HG02973 (cell line): ENCODE data around the gene DOCK2.

Source experiments
- ATAC-seq: cut with Tn5 transposase; IDR thresholded peaks from one replicate; pipeline ENCODE4 v1.9.1; 2021; ENCODE audit warnings: moderate library complexity; ENCODE audit not compliant: unreplicated experiment

Gene DOCK2

DNA sequence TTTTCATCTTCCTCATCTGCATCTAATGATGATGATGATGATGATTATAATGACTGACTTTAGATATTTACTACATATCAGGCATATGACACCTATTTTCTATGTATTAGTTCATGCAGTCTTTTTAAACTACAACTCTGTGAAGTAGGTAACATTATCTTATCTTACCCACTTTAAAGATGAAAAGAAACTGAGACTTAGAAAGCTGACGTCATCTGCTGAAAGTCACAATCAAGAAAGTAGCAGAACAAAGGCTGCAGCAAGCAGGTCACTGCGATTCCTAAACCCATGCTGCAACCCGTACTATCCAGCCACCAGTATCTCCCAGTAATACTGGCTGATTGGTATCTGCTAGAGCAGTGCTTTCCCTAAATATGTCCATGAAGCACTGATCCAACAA, 383.3 kb downstream of the DOCK2 start:
- no peak for ATAC-seq

DNA sequence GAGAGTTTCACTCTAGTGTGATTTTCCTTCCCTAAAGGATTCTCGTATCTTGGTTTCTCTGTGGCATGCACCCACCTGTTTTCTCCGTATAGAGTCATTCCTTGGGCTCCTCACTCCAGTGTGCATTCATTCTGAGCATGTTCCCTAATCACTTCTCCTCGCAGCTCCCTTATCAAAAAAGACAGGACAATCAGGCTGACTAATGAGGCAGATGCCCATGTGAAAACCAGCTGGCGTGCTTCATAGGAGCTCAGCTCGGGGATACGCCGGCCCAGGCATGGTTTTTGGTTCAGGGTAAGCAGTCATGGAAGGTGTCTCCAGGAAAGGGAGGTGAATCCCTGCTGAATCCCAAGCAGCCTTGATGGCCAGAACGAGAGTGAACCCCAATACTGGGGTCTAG, 384.4 kb downstream of the DOCK2 start:
- no peak for ATAC-seq

DNA sequence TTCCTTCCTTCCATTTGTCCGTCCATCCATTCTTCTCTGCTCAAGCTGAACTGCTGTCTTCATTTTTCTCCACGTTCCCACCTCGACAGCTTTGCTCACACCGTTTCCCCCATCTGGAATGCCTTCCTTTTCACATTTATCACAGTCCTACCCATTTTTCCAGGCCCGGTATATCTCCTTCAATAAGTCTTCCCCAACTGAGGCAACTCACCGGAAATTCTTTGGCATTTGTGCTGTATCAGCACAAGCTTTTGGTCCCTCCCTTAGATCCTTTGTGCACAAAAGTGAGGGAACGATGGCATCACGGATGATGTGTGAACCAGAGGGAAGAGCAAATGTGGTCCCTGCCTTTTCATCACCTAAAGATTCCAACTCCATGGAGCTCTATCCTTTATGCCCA, 388.8 kb downstream of the DOCK2 start:
- ATAC-seq, result no peak

DNA sequence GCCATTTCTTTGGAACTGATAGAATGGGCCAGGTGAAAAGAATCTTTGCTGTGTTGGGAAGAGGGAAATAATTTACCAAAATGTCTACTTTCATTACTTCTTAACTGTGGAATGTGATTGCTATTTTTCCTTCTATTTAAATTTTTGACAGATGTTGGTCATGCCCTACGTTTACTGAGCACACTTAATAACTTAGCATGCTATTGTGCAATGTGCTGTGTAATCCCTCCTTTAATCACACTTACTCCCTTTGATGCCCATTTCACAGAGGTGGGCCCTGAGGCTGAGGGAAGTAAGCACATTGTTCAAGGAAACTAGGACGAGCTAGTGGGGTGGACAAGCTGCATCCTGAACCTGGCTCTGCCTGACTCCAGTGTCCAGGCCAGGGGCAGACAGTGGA, 391.0 kb downstream of the DOCK2 start:
- ATAC-seq, result no peak

DNA sequence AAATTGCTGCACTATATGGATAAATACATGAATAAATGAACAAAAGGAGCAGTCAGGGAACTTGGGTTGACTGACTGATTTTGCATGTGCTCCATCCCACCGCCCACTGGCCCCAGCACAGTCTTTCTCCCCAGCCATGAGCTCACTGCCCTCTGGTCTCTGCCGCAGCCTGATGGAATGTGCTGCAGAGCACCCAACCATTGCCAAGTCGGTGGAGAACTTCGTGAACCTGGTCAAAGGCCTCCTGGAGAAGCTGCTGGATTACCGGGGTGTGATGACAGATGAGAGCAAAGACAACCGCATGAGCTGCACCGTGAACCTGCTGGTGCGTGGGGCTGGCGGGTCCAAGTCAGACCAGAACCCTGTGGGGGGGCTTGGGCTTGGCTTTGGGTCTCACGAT, 397.2 kb downstream of the DOCK2 start:
- no peak for ATAC-seq

DNA sequence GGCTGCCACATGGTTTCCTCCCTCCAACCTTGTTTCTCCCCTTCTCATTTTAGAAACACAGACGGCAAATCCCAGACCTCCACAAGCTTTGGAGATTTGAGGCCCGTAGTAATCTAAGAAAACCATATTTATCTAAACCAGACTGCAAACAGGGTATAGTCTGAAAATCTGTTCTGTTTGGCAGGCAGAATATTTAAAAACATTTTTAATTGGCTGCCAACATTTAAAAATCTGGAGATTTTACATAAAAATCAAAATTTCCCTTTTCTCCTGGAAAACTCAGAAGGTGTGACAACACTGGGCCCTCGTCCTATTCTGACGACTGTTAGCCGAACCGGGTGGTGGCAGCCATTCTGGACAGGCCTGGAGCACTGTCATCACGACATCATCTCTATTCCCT, 401.2 kb downstream of the DOCK2 start:
- no peak for ATAC-seq

DNA sequence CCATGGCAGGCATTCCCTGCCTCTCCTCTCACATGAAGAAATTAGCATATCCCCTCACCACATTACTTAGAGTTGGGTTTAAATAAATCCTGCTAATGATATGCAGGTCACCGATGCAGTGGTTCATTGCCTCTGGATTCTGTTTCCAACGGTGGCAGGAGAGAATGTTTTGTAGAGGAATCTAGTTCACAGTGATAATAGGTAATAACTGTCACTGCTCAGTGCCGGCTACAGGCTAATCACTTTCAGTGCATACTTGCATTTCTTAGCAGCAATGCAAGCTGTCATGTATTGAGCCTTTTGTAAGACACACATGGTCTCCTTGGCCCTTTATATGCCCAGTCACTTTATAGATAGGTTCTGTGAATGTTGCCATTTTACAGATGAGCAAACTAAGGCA, 402.8 kb downstream of the DOCK2 start:
- no peak for ATAC-seq

DNA sequence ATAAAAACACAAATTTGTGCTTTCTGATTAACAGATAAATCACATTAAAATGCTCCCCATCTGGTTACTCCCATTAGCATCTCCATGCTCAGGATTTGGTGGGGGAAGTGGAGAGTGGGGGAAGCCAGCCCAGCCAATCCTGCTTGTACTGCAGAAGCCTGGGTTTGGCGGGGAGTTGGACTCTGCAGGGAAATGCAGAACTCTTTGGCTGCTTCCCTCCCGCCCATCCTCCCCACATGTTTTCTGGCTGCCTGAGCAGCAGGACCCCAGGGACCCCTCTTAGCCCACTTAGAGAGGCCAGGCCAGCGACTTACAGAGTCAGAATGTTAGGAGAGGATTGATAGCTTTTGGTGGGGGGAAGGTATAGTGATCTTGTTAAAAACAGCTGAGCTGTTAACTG, 409.2 kb downstream of the DOCK2 start:
- no peak for ATAC-seq

DNA sequence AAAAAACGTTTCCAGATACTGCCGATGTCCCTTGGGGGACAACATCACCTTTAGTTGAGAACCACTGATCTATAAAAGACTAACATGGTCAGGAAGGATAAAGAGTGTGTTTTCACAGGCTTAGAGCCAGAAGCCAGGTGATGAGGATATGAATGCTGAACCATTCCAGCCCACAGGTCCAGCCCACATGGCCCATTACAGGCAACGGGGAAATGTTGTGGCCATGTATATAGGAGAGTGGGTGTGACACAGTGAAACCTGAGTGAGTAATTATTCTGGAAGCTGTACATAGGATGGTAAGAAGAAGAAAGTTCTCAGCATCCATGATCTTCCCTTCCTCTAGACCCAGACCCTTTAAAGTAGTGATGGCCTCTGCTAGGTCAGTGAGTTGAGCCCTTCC, 412.6 kb downstream of the DOCK2 start:
- ATAC-seq, result no peak

DNA sequence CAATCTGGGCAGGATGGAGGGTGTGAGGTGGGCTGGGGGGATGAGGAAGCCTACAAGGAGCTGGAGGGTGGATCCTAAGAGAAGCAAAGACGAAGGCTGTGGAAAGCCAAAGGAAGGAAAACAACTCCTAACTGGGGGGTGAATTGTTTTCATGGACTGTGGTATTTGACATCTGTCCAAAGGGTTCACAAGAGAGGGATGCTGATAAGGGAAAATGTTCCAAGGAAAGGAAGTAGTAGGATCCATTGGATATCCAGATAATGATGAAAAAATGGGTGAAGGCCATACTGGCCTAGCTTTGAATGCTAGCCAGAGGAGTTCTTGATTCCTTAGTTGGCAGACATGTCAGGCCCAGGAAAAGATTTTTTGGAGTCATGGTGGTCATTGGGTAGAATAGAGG, 416.8 kb downstream of the DOCK2 start:
- ATAC-seq, result no peak

DNA sequence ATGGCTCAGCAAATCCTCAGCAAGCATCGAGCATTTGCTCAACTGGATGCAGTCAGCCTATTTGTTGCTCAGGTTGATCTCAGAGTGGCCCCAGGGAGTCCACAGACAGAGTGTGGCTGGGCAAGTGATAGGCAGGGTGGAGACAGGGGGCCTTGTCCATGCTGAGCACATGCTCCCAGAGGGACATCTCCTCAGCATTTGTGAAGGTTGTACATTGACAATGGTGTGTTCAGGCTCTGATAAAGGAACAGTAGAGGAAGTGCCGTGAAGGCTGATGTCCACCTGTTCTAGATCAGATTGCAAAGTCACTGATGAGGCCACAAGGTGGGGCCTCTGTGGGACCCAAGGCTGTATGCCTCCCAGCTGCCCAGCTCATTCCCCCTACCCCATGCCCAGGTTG, 418.5 kb downstream of the DOCK2 start:
- no peak for ATAC-seq

DNA sequence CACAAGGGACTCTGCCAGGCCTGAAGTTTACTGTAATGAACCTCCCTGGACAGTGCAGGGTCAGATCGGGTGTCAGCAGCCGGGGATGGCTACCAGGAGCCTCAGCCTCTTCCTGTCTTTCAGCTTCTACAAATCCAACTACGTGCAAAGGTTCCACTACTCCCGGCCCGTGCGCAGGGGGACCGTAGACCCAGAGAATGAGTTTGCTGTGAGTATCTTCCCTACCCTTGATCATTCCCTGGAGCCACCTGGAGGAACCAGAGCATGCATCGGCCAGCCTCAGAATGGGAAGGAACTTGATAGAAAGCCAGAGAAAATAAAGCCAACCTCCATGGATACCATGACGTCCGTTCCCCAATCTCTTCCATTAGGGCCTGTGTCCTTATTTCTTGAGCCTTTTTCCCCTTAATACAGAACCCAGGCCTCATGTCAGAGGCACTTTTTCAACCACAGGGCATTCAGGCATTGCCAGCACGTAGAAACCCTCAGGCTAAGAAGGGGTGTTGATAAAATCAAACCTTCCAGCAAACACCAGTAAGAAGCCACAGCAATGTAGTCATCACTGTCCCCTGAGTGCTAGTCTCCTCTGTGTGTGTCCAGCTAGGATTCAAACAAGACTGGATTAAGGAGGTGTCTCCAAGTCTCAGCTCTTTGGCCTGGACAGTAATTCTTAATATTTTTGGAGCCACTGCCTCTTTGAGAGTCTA, 419.6 kb downstream of the DOCK2 start:
- ATAC-seq, result no peak

DNA sequence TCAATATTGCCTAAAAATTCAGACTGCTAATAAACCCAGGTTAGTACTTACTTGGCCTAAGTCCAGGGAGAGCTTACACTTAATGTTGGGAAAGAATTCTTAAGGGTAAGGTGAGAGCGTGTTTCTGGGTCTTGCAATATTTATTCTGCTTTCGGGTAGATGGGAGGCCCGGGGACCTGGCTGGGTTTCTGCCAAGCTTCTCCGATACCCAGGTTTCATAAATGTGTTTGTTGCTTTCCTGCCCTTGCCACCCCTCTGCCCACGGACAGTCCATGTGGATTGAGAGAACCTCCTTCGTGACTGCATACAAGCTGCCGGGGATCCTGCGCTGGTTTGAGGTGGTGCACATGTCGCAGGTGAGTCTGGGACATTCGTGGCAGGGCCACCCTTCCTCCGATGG, 420.2 kb downstream of the DOCK2 start:
- ATAC-seq, result no peak

DNA sequence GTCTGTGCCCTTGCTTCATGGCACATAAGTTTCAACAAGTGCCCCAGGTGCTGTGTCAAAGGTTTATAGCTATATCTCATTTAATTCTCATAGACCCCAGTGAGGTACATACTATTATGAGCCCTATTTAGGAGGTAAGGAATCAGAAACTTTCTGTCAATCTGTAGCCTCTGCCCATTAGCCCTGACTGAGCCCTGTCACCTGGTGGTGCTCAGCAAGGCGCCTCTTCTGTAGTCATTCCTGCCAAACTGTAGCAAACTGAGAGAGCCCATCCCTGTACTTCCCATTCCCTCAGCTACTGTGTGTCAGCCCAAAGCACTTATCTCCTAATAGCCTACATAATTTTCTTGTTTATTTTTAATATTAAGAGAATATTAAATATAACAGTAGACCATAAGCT, 422.1 kb downstream of the DOCK2 start:
- no peak for ATAC-seq

DNA sequence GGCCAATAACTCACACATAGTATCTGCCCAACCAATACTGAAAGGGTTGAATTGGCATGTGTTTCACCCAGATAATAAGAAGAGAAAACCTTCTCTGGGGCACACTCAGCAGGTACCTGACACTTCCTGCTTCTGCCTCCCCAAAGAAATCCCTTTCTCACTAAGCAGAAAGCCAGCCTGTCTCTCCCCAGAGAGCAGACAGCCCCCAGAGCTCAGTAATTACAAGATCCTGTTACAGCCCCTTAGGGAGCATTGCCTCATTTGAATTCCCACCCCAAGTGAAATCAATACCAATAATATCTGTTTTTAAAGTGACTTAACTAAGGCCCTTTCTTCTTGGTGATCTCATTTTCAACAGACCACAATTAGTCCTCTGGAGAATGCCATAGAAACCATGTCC, 430.1 kb downstream of the DOCK2 start:
- ATAC-seq, result no peak

DNA sequence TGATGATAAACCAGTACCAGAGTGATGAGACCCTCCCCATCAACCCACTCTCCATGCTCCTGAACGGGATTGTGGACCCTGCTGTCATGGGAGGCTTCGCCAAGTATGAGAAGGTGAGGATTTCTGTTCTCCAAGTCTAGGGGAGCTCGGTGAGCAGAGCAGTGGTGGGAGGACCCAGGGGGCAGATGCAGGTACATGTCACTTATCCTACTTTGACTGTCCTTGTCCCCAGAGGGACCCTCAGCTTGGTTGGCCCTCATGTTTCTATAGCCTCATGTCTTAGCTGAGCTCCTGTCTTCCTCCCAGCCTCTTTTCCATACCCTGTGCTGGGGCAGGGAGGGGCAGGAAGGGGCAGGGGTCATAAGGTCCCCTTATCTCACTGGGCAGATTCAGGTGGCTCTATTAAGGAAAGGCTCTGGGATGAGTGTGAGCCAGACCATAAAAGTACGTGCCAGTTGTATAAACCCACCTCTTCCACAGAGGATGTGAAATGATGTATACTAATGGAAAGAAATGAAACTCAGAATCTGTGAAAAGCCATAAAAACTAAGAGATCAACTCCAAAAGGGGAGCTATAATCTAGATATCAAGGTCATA, 430.6 kb downstream of the DOCK2 start:
- ATAC-seq, result no peak

DNA sequence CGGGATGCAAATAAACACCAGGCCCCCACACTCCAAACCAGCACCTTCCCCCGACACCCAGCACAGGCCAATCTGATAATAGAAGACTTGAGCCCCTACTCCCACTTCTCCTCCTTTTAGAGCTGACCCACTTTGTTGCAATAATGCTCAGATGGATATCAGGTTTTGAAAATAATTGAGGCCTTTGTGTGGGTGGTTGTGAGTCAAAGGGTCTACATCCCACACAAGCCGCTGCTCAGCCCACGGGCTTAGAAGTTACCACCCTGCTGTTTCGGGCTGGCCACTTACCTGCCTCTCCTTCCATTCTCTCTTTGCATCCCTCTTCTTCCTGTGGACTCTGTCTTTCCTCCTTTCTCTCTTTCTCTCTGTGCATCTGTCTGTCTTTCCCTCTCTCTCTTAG, 432.4 kb downstream of the DOCK2 start:
- no peak for ATAC-seq

DNA sequence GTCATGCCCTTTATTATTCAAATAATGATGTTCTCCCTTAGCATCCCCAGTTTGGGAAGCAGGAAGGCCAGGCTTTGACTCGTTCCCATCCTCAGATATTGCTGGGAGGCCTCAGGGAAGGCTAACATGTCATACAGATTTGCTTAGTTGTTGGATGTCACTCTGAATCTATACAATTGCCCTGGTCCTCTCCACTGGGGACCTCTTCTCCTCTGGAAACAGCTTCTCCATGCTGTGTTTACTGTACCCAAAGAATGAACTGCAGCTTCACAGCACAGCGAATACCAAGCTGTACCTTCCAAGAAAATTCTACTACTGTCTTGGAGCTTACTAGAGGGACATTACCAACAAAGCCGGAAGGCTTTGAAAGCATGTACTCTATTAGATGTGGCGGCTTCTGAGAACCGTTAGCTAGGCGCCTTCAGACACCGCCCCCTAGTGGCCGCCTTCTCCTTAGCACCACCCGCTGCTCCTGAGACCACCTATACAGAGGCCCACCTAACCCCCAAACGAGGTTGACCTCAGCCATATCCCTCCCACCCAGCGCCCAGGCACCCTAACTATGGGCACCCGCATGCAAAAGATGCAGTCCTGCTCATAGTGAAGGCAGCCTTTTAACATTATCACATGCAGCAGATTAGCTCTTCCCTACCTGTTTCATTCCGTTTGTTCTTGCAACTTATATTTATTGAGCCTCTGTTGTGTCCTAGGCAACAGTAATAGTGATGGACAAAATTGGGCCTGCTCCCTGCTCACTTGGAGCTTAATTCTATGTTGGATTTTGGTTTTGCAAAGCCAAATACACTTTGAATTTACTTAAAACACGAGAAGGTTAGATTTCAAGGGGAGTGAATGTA, 433.7 kb downstream of the DOCK2 start:
- no peak for ATAC-seq

DNA sequence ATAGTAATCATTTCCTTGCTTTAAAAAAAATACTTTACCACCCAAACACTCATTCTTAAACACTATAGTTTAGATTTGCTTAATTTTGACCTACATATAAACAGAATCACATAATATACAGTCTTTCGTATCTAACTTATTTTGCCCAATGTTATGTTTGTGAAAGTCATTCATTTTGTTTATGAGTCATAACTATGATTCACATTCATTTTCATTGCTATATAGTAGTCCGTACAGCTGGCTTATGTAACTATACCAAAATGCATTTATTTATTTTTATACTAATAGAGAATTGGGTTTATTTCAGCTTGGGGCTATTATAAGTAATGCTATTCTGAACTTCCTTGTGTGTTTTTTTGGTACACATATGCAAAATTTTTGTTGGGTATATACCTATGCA, 434.7 kb downstream of the DOCK2 start:
- no peak for ATAC-seq

DNA sequence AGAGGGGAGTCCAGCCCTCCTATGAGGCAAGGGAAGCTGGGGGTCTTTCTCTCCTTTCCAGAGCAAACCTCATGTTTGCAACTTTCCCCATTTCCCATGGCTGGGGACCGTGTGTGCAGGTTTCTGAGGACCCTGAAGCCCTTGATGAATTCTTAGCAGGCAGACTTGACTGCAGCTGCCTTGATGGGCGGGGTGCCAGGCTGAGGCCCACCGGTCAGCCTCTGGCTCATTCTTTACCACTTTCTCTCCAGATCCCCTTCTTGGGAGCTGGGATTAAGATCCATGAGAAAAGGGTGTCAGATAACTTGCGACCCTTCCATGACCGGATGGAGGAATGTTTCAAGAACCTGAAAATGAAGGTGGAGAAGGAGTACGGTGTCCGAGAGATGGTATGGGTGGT, 438.6 kb downstream of the DOCK2 start:
- ATAC-seq, result no peak

DNA sequence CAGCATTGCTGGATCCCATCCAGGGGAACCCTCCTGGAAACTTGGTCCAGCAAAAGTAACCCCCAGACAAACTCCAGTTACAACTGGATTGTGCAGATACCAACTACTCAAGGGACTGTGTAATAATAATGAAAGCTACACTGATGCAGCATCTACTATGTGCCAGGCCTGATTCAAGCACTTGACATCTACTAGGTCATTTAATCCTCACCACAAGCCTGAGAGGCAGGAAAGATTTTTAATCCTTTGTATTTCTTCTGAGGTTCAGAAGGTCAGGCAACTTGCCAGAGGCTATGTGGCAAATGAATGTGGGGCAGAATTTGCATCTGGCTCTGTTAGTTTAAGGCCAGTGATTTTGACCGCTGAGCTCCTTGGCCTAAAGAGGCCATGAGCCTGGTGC, 439.1 kb downstream of the DOCK2 start:
- ATAC-seq, result no peak

DNA sequence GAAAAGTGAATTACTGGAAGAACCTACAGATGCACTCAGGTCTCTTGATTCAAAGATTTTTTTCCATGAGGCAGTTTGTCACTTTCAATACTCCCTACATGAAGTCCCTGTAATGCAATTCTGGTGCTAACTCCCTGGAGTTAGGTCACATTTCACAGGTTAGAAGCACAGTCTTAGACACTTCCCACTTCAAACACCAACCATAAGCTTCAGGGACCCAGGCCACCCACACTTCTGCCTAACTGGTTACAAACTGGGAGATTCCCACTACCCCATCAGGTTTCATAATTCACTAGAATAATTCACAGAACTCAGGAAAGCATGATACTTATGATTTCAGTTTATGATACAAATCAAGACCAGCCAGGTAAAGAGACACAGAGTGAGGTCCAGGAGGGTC, 439.7 kb downstream of the DOCK2 start:
- ATAC-seq, result no peak
